Stromal cell of bone marrow (primary cell): ENCODE data around the gene MYOM1.
A peak's percentile ranks its signal among the peaks of the same experiment; 100 is the strongest.

Experiments used
- DNase-seq: peaks from one replicate; pipeline ENCODE4 v3.0.0-alpha.2; 2012; ENCODE audit warnings: low read depth

The MYOM1 gene

GRCh38 chr18:3150688-3151087 is 69.1 kb downstream of the MYOM1 start:
- DNase-seq, result no peak

DNA sequence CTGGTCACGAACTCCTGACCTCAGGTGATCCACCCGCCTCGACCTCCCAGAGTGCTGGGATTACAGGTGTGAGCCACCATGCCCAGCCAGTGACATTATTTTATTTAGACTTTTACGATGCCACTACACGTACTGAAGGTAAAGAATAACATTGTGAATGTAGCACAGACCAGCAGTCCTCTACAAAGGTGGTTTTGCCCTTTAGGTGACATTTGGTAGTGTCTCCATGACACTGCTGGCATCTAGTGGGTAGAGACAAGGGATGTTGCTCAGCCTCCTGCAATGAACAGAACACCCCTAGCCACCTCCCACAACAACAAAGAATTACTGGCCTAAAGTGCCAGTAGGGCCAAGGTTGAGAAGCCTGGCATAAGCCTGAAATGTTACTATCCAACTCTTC is 69.5 kb downstream of the MYOM1 start:
- DNase-seq, result no peak

- peak; percentile 41 for DNase-seq
These were observed 70.7 kb downstream of the MYOM1 start for GRCh38 chr18:3148930-3149535.

- DNase-seq, result no peak
These were observed 71.7 kb downstream of the MYOM1 start for GRCh38 chr18:3147935-3148554.

DNA sequence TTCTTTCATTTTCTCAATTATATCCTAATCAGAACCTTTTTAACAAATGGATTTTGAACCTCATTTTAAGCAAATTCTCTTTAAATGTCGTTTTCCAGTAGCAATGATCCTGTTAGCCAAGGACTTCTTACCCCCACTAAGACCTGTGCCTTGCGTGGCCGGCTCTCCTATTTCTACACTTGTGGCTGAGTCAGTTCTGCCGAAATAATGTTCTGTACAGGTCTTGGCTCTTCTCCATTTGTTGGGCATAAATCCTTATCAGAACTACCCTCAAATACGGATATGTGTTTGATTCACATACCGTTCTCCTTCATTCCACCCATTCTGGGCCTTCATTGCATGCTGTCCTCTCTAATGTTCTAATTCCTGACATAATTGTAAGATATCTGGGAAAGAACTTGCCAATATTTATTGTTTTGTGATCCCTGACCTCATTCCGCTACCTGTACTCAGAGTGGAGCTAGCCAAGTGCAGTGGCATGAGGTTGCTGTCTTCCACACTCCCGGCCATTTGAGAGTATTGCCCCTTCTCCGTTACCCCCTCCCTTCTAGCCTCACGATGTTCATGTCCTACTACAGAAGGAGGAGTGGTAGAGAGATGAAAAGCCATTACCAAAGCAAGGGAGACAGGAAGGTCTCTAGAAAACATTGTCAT is 78.7 kb downstream of the MYOM1 start:
- no peak for DNase-seq

- no peak for DNase-seq
These were observed 79.4 kb downstream of the MYOM1 start for GRCh38 chr18:3140342-3140741.

- DNase-seq, result no peak
These were observed 80.4 kb downstream of the MYOM1 start for GRCh38 chr18:3139406-3139805.

- DNase-seq, result no peak
These were observed 81.3 kb downstream of the MYOM1 start for GRCh38 chr18:3138274-3138975.

- no peak for DNase-seq
These were observed 84.2 kb downstream of the MYOM1 start for GRCh38 chr18:3135536-3135935.

GRCh38 chr18:3132700-3133099 is 87.1 kb downstream of the MYOM1 start:
- DNase-seq, result no peak

- DNase-seq, result no peak
These were observed 89.4 kb downstream of the MYOM1 start for GRCh38 chr18:3130344-3130743.

GRCh38 chr18:3129053-3129864 is 90.5 kb downstream of the MYOM1 start:
- peak; percentile 69 for DNase-seq

- no peak for DNase-seq
These were observed 93.2 kb downstream of the MYOM1 start for GRCh38 chr18:3126457-3127097.

DNA sequence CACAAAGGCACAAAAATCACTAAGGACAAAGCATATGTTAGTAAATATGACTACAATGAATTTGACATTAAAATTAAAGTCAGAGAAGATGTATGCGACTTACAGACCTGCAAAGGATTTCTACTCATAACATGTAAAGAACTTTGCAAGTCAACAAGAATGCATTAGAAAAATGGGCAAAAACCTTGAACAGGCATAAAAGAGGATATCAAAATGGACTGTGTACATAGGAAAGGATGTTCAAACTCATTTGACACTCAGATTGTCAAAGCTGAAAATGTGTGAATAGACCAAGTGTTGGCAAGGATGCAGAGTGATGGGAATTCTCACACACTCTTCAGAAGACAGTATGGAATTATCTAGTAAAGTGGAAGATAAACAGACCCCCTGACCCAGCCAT is 94.9 kb downstream of the MYOM1 start:
- DNase-seq, result no peak

- DNase-seq, result no peak
These were observed 96.9 kb downstream of the MYOM1 start for GRCh38 chr18:3122851-3123250.

DNA sequence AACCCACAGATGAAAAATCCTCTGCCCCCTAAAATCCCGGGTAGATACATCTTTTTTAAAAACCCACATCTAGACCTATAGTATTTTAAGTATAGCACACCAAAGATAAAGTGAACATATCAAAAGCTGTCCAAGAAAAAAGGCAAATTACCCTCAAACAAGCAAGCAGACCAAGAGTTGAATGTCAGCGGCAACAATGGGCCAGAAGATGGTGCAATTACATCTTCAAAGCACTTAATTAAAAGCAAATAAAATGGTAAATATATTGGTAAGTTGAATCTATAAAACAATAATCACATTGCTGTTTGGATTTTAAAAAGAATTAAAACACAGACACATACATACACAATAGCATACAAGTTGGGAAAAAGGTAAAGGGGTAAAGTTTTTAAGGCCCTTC is 98.5 kb downstream of the MYOM1 start:
- no peak for DNase-seq

DNA sequence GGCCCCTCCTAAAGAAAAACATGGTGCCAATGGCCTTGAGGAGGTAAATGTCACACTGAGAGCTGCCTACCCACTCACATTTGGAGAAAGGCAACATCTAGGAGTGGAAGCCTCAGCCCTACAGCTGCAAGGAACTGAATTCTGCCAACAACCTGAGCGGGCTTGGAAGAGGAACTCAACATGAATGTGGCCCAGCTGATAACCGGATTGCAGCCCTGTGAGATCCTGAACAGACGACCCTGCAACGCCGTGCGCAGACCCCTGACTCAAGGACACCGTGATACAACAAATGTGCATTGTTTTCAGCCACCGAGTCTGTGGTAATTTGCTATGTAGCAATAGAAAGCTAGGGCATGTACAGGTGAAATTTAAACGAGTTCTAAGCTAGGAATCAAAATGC is 99.4 kb downstream of the MYOM1 start:
- DNase-seq, result no peak

DNA sequence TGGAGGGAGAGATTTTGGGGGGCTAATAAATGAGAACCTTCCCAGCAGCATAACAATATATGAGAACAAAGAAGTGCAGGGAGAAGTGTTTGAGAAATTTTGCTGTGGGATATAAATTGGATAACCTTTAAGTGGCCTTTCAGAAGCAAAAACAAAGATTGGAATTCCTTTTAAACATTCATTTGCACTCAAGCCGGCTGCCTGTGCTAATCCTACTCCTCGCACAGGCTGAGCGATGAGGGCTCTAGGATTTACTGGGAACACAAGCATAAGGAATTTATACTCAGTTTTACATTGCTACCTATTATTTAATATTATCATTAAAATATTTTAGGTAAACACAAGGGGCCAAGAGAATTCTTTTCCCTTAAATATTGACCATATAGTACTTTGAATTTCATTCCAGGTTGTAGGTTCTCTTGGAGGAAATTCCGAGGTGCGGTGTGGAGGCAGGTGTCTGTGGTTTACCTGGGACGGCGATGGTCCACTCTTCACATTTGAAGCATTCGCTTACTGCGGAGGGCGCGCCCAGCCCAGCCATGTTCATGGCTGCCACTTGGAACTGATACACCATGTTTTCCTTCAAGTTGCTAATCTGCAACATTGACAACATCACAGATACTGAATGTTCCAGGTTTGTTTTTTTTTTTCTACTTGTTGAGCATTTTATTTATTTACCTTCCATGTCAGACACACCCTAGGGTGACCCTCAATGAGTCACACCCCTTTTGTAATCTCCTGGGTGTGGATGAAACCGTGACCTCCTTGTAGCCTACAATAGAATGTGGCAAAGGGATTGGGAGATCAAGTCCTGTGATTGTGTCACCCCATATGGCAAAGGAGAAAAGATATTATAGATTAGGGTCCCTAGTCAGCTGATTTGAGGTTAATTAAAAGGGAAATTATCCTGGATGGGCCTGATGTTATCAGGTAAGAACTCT is 100.1 kb downstream of the MYOM1 start:
- DNase-seq, result no peak

GRCh38 chr18:3118195-3119010 is 101.4 kb downstream of the MYOM1 start:
- DNase-seq, result no peak
